ENCODE data around the gene TOR4A. TPM values are rescaled to one million over a fixed set of nuclear protein-coding genes. Genes with fewer than 3 reads are reported as not detected.
"Not testable (repeated sequence)": the region's sequence is repeated elsewhere in the genome, so short reads cannot be mapped to it uniquely, and the experiment has no call there.

TOR4A gene
- total RNA-seq, 1 experiment from 2014 or later = 13.4 TPM

- no peak for DNase-seq (ENCODE audit: low read depth)
Measured at GRCh38 chr9:137237759-137238726, 39.5 kb upstream of the TOR4A start.

DNA sequence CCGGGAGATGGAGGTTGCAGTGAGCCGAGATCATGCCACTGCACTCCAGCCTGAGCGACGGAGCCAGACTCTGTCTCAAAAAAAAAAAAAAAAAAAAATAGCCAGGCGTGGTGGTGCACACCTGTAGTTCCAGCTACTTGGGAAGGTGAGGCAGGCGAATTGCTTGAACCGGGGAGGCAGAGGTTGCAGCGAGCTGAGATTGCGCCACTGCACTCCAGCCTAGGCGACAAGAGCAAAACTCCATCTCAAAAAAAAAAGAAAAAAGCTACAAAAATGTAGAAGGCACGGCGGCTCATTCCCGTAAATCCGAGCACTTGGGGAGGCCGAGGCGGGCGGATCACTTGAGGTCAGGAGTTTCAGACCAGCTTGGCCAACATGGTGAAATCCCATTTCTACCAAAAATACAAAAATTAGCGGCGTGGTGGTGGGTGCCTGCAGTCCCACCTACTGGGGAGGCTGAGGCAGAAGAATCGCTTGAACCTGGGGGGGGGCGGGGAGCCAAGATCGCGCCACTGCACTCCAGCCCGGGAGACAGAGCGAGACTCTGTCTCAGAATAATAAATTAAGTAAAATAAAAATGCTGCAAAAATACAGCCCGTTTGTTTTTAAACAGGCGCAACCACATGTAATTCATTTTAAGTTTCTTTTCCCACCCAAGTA lies 37.9 kb upstream of the TOR4A start:
- not testable (repeated sequence) for DNase-seq (ENCODE audit: low read depth)

DNA sequence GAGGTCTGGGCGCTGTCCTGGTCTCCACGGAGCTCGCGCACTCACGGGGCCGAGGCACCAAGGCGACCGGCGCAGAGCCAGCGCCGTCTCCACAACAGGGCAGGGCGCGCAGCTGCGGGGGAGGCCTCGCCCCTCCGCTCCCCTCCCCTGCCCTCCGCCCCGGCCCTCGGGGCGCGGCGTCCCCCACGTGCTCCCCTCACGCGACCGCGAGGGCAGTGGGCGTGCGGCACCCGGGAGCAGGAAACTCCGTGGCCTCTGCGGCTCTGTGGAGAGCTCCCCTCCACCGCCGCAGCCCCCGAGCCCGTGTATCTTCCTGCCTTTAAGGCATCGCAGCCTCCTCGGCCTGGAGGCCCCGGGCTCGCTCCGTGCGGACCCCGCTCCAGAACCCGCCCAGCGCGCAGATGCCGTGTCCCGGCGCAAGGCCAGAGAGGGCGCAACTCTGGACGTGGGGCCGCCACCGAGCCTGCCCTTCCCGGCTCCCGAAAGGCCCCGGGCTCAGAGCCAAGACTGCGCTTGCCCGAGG lies 37.1 kb upstream of the TOR4A start:
- peak; percentile 86 for DNase-seq (ENCODE audit: low read depth)

DNA sequence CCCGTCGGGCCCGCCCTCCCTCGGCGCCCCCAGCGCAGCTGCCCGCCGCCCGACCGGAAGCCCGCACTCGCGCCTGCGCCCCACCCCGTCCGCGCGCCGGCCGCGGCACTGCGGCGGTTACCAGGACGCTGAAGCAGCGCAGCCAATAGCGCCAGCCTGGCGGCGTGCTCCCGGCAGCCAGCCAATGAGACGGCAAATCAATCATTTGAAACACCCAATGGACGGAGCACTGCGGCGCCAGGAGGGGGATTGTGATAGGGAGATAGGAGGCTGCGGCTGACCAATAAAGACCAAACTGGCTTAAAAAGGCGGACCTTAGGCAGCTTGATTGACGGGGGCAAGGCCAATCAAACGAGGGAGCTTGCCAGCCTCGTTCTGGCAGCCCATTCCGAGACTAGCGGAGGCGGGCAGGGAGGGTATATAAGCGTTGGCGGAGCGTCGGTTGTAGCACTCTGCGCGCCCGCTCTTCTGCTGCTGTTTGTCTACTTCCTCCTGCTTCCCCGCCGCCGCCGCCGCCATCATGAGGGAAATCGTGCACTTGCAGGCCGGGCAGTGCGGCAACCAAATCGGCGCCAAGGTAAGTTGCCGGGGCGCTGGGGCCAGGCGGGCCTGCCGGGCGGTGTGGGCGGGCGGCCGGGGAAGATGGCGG lies 36.6 kb upstream of the TOR4A start, which contains the start of gene TUBB4B:
TSS of gene TUBB4B (plus strand) at position 447 of the 649 bp plus-strand sequence. CDS start at position 521, 74 bp downstream.
- DNase-seq (ENCODE audit: low read depth) = peak; percentile 100

- DNase-seq (ENCODE audit: low read depth) = peak; percentile 78
Measured at GRCh38 chr9:137241490-137242268, 35.8 kb upstream of the TOR4A start.

DNA sequence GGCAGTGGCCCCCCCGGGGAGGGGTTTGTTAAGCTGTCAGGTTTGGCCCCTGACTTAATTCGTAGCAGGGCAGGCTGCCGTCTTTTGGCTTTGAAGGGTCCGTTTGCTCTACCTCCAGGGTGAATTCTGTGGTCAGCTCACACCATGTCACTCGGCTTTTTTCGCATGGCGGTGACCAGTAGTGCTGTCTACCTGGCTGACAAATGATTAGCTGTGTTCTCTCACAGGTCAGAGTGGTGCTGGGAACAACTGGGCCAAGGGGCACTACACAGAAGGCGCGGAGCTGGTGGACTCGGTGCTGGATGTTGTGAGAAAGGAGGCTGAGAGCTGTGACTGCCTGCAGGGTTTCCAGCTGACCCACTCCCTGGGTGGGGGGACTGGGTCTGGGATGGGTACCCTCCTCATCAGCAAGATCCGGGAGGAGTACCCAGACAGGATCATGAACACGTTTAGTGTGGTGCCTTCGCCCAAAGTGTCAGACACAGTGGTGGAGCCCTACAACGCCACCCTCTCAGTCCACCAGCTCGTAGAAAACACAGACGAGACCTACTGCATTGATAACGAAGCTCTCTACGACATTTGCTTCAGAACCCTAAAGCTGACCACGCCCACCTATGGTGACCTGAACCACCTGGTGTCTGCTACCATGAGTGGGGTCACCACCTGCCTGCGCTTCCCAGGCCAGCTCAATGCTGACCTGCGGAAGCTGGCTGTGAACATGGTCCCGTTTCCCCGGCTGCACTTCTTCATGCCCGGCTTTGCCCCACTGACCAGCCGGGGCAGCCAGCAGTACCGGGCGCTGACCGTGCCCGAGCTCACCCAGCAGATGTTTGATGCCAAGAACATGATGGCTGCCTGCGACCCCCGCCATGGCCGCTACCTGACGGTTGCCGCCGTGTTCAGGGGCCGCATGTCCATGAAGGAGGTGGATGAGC lies 35.0 kb upstream of the TOR4A start:
- no peak for DNase-seq (ENCODE audit: low read depth)

GRCh38 chr9:137243266-137243625 lies 34.3 kb upstream of the TOR4A start:
- not testable (repeated sequence) for DNase-seq (ENCODE audit: low read depth)

DNA sequence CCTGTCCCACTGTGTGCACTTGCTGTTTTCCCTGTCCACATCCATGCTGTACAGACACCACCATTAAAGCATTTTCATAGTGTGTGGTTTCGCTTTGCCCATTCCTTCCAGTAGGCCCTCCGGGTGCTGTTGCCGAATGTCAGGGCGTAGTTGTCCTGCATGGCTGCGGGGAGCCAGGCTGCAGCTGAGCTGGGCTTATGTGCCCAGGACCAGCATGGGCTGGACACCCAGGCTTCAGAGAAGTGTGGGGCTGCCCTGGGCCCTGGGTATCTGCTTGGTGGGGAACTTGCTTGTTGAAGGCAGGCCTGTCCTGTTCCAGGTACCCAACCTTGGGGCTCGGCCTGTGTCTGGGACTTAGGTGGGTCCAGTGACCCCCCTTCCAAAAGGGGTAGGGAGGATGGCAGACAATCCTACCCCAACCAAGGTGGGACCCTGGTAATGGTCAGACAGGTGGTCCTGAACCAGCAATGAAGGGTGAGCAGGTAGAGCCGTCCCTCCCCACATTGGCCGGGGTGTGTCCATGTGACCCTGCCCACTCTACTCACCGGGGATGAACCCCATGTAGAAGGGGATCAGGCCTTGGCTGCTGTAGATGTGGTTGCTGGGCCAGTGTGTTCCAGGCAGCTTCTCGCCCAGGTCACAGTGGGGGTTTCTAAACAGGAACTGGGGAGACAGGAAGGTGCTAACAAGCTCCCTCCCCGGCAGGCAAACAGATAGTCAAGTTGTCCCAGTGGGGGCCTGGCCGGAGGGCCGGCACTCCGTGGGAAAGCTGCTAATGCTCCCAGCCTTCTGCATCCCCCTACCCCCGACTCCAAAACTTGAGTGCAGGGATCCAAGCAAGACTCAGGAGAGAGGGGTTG lies 33.7 kb upstream of the TOR4A start:
- DNase-seq (ENCODE audit: low read depth) = no peak

GRCh38 chr9:137244486-137245449 lies 32.8 kb upstream of the TOR4A start:
- no peak for DNase-seq (ENCODE audit: low read depth)

- DNase-seq (ENCODE audit: low read depth) = no peak
Measured at GRCh38 chr9:137245450-137246421, 31.8 kb upstream of the TOR4A start.

DNA sequence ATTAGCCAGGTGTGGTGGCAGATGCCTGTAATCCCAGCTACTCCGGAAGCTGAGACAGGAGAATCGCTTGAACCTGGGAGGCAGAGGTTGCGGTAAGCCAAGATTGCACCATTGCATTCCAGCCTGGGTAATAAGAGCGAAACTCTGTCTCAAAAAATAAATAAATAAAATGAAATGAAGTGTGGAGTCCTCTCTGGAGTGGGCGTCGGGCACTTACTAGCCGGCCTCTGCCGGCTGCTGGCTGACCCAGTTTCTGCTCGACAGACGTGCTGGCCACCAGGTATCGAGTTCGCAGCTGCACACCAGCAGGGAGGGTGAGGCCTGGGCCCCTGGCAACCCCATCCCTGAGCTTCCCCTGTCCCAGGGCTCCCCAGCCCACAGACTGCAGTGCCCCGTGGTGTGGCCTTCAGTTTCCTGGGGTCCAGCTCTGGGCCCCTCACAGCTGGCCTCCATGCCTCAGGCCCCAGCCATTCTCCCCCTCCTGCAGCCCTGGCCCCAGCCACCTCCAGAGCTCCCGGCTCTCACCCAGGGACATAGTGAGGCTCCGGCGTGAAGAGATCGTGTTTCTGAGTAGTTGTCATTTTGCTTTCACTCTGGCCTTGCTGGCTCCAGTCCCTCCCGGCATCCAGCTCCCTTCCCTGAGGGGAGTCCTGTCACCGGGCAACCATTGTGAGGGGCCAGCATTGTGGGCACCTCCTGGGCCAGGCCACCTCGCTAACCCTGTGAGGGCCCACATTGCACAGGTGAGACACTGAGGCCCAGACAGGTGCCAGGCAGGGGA lies 30.2 kb upstream of the TOR4A start:
- peak; percentile 74 for DNase-seq (ENCODE audit: low read depth)

GRCh38 chr9:137247916-137248175 lies 29.7 kb upstream of the TOR4A start:
- no peak for DNase-seq (ENCODE audit: low read depth)

DNA sequence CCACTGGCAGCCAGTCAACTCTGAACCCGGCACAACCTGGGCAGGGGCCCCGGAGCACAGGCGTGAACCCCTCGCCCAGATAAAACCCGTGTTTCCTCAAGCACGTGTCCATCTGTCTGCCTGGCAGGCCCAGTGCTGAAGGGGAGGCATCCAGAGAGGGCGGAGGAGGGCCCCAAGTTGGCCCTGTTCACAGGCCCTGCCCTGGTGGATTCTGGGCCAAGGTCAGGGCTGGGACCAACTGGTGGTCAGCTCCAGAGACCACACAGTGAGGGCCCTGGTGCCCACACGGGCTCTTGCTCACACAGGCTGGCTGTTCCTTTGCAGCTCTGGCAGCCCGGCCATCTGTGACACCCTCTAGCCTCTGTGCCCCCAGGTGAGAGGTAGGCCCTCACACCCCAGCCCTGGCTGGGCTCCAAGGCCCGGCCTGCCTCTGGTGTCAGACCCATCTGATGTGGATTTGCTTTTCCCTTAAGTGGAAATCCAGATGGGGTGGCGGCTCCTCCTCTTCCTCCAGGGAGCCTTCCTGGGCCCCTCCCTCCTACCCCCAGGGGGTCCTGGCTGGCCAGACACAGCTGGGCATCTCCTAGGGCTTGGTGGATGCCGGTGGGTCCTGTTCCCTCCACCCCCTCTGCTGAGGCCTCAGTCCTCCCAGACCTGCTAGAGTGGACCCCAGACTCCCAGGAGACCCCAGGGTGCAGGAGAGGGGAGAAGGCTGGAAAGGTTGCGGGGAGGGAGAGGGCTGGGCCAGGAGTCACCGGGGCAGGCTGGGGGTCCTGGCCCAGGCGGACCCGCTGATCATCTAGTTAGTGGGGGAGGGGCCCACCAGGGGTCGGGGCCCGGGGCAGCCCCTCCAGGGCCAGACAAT lies 27.0 kb upstream of the TOR4A start:
- no peak for DNase-seq (ENCODE audit: low read depth)

DNA sequence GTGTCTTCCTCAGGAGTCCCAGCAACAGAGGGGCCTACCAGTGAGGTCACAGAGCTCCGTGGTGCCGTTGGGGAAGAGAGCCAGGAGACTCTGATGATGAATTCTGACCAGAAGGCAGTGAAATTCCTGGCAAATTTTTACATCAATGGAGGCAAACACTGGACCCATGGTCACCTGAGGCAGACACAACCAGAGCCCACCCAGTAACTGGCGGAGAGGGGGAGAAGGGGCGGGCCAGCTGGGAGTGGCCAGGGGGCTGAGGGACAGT lies 26.4 kb upstream of the TOR4A start, which contains the start of gene STPG3:
TSS of gene STPG3 (plus strand) at position 93 of the 268 bp plus-strand sequence. CDS start at position 94, 1 bp downstream.
- no peak for DNase-seq (ENCODE audit: low read depth)

GRCh38 chr9:137251490-137252268 lies 25.8 kb upstream of the TOR4A start:
- DNase-seq (ENCODE audit: low read depth) = no peak

Measured in Daoy (cell line).